ENCODE results near the gene DIS3L2. TPM values are rescaled to one million over a fixed set of nuclear protein-coding genes. Genes with fewer than 3 reads are reported as not detected.

The DIS3L2 gene
- total and polyA plus RNA-seq, 2 of the 8 experiments (the other 6 are each of a cell fraction or from before 2014, with no cell fraction given) = 11.5 to 21.6 TPM

DNA sequence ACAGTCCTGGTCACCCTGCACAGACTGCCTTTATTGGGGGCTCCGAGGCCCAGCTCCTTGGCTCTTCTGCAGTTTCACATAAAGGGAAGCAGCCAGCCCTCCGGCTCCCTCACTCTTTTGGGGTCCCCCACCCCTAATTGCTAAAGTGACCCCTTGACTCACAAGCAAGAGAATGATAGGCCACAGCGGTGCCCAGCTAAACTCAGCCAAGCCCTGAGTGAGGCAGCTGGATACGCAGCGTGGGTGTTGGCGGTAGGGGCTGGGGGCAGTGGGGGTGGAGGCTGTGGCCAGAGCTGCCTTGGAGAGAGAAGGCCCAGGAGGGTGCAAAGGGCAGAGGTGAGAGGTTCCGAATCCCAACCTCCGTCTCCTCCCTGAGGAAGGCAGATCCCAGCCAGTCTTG lies 391.6 kb downstream of the DIS3L2 start:
- H2BK12ac ChIP-seq (ENCODE audit: low read depth, low read length) = no peak overlapping the region
- H3K27me3 ChIP-seq (replicated peaks in 1 of 4; ENCODE audit: control insufficient read depth in 3 of 4, extremely low read depth in 1 of 4, insufficient read depth in 3 of 4, low read length in 3 of 4) = peaks cover 25 to 47% (median 33%) of the 10 kb centered on the region in 4 experiments; a peak in 6 of 7 replicates
- H3K14ac ChIP-seq (ENCODE audit: insufficient read length) = no peak overlapping the region
- no peak overlapping the region for H2BK20ac ChIP-seq (ENCODE audit: low read length)
- H3K18ac ChIP-seq (ENCODE audit: extremely low read depth, low read length) = no peak overlapping the region
- H2BK15ac ChIP-seq (ENCODE audit: low read length) = no peak overlapping the region
- H3K23me2 ChIP-seq (ENCODE audit: low read depth, low read length) = peaks cover 2% of the 10 kb centered on the region
- H3K36me3 ChIP-seq (ENCODE audit: control insufficient read depth in 2 of 4, insufficient read depth in 4 of 4, low read length in 3 of 4) = peaks cover 0 to 5% (median 0%) of the 10 kb centered on the region in 4 experiments; a peak in 1 of 8 replicates
- no peak overlapping the region for H3K4ac ChIP-seq (replicated peaks; ENCODE audit: insufficient read length, low read depth, low read length)
- no peaks in the 10 kb centered on the region for H3K79me1 ChIP-seq (ENCODE audit: low read depth, low read length)
- no peak overlapping the region for H3K4me3 ChIP-seq (ENCODE audit: extremely low read depth in 1 of 4, insufficient read depth in 2 of 4, low read depth in 3 of 4, low read length in 4 of 4)
- no peak overlapping the region for H4K8ac ChIP-seq (ENCODE audit: extremely low read depth, insufficient read depth, low read length)
- H3K23ac ChIP-seq (ENCODE audit: insufficient read length) = no peak overlapping the region
- no peak overlapping the region for H3K56ac ChIP-seq (replicated peaks; ENCODE audit: insufficient read length, low read depth, low read length)
- H2BK5ac ChIP-seq (ENCODE audit: low read depth, low read length) = no peak overlapping the region
- WGBS, 2 experiments (ENCODE audit: extremely low coverage in 1 of 2, insufficient coverage in 1 of 2, insufficient read length in 1 of 2, insufficient replicate concordance in 2 of 2, low coverage in 1 of 2, low lambda C conversion rate in 2 of 2, missing lambda C conversion rate in 1 of 2) = 83% methylated on average over 7 of the region's 8 CpGs; no CpG with 5 or more reads in 1 of the 2 experiments
- no peak overlapping the region for H4K91ac ChIP-seq (replicated peaks; ENCODE audit: insufficient read length, low read length)
- no peak overlapping the region for H4K5ac ChIP-seq (ENCODE audit: insufficient read length, low read depth, low read length)
- no peak overlapping the region for H3K9ac ChIP-seq (replicated peaks in 1 of 4; ENCODE audit: extremely low read depth in 1 of 4, low read depth in 3 of 4, low read length in 3 of 4)
- no peak for DNase-seq (ENCODE audit: low read depth in 1 of 2, low spot score in 2 of 2)
- no peak overlapping the region for H2BK120ac ChIP-seq (replicated peaks; ENCODE audit: low read depth, low read length)
- no peak overlapping the region for H3K27ac ChIP-seq (ENCODE audit: low read depth, low read length)
- no peak overlapping the region for H3K4me2 ChIP-seq (ENCODE audit: insufficient read depth in 1 of 2, low read depth in 2 of 2, low read length in 2 of 2)
- no peaks in the 10 kb centered on the region for H4K20me1 ChIP-seq (replicated peaks in 1 of 2; ENCODE audit: control insufficient read depth in 1 of 2, insufficient read depth in 2 of 2, low read length in 2 of 2)
- no peak overlapping the region for H2AK5ac ChIP-seq (ENCODE audit: low read depth, low read length)
- peaks cover 6 to 8% of the 10 kb centered on the region in 2 experiments; a peak in 2 of 4 replicates for H3K9me3 ChIP-seq (ENCODE audit: insufficient read depth in 2 of 2, low read depth in 1 of 2, low read length in 1 of 2)
- H3K4me1 ChIP-seq (replicated peaks in 1 of 4; ENCODE audit: control insufficient read depth in 3 of 4, insufficient read depth in 4 of 4, low read length in 3 of 4) = peaks cover 0 to 4% (median 2%) of the 10 kb centered on the region in 4 experiments; a peak in 3 of 7 replicates
- TF ChIP-seq CBX8 (IDR thresholded peaks at IDR 0.05; ENCODE audit: borderline replicate concordance, low read depth, low read length) = no peak
- TF ChIP-seq FOSL1 (IDR thresholded peaks at IDR 0.05; ENCODE audit: insufficient read depth, low read depth, low read length) = no peak
- no peak for TF ChIP-seq CREB1 (IDR thresholded peaks at IDR 0.05)
- no peak for TF ChIP-seq JUND (IDR thresholded peaks at IDR 0.05; ENCODE audit: low read length)
- TF ChIP-seq CHD1 (IDR thresholded peaks at IDR 0.05; ENCODE audit: low read depth, low read length) = no peak
- TF ChIP-seq EGR1 (IDR thresholded peaks at IDR 0.05; ENCODE audit: borderline replicate concordance, low read depth, low read length) = no peak
- no peak for TF ChIP-seq NANOG (IDR thresholded peaks at IDR 0.05; ENCODE audit: insufficient read depth, low read depth, low read length, poor library complexity, severe bottlenecking)
- no peak overlapping the region for H2AFZ ChIP-seq (ENCODE audit: low read length)
- CTCF ChIA-PET (ENCODE audit: partially characterized antibody) = interaction anchor here (0.8 to 8.8 kb wide), 13 partner anchors 13 to 453 kb away, joined by 3 to 100 read pairs (median 3); no protein-coding TSS in a partner anchor
- no peaks in the 10 kb centered on the region for H3K79me2 ChIP-seq (ENCODE audit: control insufficient read depth in 1 of 2, insufficient read depth in 2 of 2, low read length in 2 of 2)
- POLR2A ChIA-PET (ENCODE audit: partially characterized antibody) = interaction anchor here (1.0 to 1.1 kb wide), 2 partner anchors 19 to 34 kb away, joined by 3 read pairs; no protein-coding TSS in a partner anchor
- FAIRE-seq = no peak

Data from H1 (cell line).